GM19372 (cell line): ENCODE measurements around the gene AFAP1L1.

Source experiments
- ATAC-seq: cut with Tn5 transposase; IDR thresholded peaks from one replicate; pipeline ENCODE4 v1.9.1; 2021; ENCODE audit warnings: mild to moderate bottlenecking, low read depth, moderate library complexity; ENCODE audit not compliant: unreplicated experiment

The AFAP1L1 gene

DNA sequence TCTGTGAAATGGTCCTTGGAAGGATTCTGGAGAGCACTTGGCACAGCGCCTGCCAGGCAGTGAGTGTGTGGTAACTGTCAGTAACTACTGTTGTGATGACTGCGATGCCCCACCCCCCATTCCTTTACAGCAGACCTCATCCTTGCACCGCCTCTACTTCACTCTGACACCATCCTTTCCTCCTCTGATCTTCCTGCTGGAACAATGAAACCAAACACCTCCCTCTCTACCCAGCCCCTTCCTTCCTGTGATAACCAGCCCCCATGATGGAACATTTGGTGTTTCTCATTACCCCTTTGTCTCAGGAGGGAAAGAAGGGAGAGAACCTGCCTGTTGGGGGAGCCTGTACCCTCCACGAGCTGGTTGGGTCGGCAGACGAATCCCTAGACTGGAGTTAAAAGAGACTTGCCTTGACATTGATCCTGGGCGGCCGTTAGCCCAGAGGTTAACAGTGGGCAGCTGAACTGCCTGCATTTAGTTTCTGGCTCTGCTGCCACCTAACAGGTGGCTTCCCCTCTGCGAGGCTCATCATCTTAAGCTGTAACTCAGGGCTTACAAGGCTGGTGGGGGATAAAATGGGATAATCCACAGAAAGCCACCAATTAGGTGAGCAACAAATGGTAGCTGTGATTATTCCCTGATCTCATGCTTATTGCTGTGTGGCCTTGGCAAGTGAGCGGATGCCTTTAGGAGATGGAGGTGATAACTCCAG, 39.4 kb downstream of the AFAP1L1 start:
- no peak for ATAC-seq

GRCh38 chr5:149313151-149313841, 41.6 kb downstream of the AFAP1L1 start:
- ATAC-seq, result no peak

GRCh38 chr5:149314571-149315111, 43.0 kb downstream of the AFAP1L1 start:
- ATAC-seq, result no peak

DNA sequence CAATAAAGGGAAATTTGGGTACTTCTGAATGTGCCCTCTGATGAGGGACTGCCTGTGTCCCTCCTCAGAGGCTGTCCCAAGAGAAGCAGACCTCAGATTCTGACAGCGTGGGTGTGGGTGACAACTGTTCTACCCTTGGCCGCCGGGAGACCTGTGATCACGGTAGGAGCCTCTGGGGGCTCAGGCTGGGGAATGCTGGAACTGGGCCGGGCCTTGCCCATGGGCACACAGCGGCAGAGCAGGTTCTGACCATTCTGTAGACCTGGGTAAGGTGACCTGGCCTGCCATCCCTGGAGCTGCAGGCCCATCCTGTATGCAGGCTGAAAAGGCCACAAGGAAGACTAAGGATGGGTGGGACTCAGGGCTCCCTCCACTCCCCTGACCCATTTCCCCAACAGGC, 44.1 kb downstream of the AFAP1L1 start:
- ATAC-seq, result no peak

GRCh38 chr5:149317281-149318048, 45.8 kb downstream of the AFAP1L1 start:
- no peak for ATAC-seq

GRCh38 chr5:149319174-149319573, 47.5 kb downstream of the AFAP1L1 start:
- no peak for ATAC-seq

GRCh38 chr5:149320791-149321330, 49.2 kb downstream of the AFAP1L1 start:
- no peak for ATAC-seq

DNA sequence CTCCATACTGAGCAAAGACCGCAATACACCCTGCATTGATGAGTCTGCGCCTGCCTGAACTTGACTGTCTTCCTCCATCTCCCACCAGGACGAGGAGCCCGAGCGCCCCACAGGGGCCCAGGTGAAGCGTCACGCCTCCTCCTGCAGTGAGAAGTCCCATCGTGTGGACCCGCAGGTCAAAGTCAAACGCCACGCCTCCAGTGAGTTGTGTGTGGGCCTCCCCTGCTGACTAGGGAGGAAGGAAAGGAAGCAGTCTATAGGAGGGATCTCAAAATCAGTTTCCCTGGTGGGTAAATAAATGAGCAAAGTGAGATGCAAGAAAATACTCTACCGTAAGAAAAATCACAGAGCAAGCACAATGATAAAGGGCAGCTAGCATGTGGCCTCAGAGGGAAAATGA, 50.9 kb downstream of the AFAP1L1 start:
- no peak for ATAC-seq

DNA sequence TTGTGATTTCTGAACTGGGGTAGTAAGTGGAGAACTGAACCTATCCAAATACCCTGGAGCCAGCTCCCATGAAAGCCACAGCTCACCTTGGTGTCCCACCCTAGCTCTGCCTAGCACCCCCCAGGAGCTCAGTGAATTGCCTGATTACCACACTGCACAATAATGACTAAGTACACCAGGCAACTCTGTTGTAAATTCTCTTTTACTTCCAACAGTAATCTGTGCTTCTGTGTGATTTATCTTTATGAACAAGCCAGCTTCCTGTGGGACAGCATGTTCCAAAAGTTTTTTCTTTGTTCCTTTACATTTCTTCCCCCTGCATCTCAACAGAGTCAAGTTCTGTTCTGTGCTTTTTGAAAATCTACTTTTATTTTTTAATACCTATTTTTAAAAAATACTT, 51.6 kb downstream of the AFAP1L1 start:
- no peak for ATAC-seq

- ATAC-seq, result no peak
Observed at GRCh38 chr5:149323621-149324205, 52.1 kb downstream of the AFAP1L1 start.

- ATAC-seq, result no peak
Observed at GRCh38 chr5:149324641-149325040, 53.0 kb downstream of the AFAP1L1 start.

DNA sequence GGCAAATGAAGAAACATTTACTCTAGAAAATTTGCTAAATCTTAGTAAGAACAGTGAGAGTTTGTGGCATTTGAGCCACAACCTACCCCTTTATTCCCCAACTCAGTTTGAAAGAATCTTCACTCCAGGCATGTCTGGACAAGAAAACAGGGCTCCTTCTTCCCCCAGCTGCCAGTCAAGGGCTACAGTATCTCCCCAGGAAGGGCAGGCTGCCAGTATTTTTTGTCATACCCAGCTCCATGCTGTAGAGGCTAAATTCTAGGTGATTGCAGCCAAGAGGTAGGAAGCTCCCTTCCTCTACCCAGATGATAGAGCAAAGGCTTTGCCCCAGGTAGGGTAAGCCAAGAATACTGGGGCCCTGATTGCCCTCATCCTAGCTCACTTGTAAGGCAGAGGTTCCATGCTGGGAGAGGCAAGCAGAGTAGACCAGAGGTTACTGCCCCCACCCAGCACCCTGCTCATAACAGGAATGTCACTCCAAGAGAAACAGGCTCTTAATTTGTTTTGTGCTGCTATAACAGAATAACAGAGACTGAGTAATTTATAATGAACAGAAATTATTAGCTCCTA, 53.6 kb downstream of the AFAP1L1 start:
- no peak for ATAC-seq

DNA sequence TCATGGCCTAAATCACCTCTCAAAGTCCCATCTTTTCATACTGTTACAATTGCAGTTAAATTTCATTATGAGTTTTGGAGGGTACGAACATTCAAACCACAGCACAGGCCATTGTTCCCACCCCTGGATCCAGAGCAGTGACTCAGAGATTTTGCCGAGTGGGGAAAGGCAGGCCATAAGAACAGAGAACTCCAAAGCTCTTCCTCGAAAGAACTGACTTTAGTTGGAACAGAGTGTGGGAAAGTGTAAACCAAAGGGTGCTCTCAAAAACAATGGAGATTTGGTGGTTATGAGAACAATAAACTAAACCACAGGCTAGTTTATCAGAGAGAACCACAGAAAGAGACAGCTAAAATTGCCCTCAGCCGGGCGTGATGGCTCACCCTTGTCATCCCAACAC, 54.2 kb downstream of the AFAP1L1 start:
- ATAC-seq, result no peak

DNA sequence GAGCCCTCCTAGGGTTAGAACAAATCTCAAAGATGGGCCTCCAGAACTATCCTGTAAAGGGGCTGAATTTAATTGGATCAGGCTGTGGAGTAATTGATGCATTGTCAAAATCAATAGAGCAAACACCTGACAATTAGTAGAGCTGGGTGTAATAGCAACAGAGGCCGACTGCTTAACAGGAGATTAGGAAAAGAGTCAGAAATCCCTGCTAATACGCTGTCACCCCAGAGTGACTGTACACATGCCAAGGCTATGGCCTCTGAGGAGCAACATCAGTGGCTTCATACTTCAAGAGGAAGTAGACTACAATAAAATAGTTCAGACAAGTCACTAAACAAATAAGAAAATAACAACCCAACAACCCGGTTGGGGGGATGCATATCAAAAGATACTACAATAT, 55.0 kb downstream of the AFAP1L1 start:
- ATAC-seq, result no peak

GRCh38 chr5:149328177-149328576, 56.5 kb downstream of the AFAP1L1 start:
- ATAC-seq, result no peak

- ATAC-seq, result no peak
Observed at GRCh38 chr5:149333711-149334443, 62.2 kb downstream of the AFAP1L1 start.

DNA sequence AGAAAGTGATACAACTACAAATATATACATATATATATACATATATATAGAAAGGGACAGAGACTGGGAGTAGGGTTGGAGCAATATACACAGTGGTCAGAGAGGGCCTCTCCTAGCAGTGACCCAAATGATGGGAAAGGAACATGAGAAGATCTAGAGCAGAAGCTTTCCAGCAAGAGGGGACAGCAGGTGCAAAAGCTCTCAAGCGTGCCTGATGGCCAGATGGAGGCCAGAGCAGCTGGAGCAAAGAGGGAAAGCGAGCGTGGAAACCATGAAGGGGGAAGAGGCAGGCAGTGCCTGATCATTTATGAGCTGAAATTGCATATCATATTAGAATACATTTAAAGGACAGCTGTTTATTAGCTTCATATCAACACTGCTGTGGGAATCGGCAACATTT, 66.1 kb downstream of the AFAP1L1 start:
- ATAC-seq, result no peak

- no peak for ATAC-seq
Observed at GRCh38 chr5:149338364-149338763, 66.7 kb downstream of the AFAP1L1 start.

DNA sequence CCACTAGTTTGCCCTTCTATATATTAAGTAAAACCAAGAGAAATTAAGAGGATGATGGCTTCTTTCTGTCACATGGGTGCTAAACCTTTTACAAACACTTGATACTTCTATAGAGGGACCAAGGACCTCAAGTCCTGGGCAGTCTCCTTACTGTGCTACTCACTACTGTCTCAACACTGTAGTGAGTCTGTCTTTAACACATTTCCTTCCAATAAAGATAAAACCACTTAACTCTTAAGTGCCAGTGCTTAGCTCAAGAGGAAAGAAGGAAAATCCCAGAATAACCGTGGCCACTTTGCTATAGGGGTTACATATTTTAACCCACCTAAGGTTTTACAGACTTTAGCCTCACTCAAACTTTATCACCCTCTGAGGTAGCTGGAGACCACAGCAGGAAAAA, 69.3 kb downstream of the AFAP1L1 start:
- ATAC-seq, result no peak

DNA sequence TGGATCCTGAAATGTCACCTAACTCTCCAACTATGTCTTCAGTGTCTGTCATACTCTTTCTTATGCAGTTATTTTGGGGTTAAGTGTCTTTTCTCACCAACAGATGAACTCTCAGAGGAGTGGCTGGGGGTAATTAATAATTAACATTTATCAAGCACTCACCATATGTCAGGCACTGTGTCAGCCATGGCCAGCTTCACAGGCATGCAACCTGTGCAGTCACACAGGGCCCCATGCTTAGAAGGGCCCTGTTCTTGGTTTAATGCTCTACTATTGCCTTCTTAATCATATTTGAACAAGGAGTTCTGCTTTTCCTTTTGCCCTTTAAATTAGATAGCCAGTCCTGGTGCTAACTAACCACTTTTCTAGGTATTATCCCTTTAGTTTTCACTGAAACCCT, 70.2 kb downstream of the AFAP1L1 start:
- ATAC-seq, result no peak
